Sigmoid colon (tissue), 4 donors: ENCODE data around the gene FBXO48.

Experiments
- CTCF ChIP-seq, 4 experiments: fragments of 450-650 bp in 3 of 4; fragments of 200-600 bp in 1 of 4; IDR thresholded peaks; one replicate each; pipeline ENCODE4 v1.5.1; 2016 to 2019; ENCODE audit warnings: antibody characterized with exemption in 4 of 4, mild to moderate bottlenecking in 3 of 4, moderate library complexity in 2 of 4
- EP300 ChIP-seq, 4 donors: sonication (generic); formaldehyde crosslinking; IDR thresholded peaks; one replicate each; pipeline ENCODE4 v1.6.1; 2017; ENCODE audit warnings: antibody characterized with exemption in 4 of 4
- POLR2A ChIP-seq, 2 donors: fragments of 450-650 bp; IDR thresholded peaks; one replicate each; pipeline ENCODE4 v1.6.1; 2016; ENCODE audit warnings: antibody characterized with exemption in 2 of 2, mild to moderate bottlenecking in 2 of 2, moderate library complexity in 2 of 2

DNA sequence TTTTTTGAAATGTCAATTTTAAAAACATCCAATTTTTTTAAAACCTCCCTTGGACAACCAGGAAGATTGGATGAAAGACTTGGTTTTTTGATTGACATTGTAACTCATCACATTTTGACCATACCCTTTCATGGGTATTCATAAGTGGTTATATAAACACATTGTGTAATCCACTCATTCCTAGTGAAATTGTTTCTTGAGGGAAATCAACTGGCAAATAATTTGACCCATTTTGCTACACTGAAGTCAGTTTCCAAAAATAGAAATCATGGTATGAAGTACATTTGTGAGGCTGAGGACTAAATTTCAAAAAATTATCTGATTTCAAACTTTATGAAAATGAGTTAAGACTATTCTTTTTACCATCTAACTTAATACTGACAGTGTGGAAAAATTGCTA is 31.5 kb downstream of the FBXO48 start:
- TF ChIP-seq CTCF (IDR thresholded peaks at IDR 0.05) (no peak), EP300 (IDR thresholded peaks at IDR 0.05) (no peak), POLR2A (IDR thresholded peaks at IDR 0.05) (no peak)
